Activated CD8-positive, alpha-beta memory T cell treated with anti-CD3 and anti-CD28 coated beads, Interleukin-2, amount 50 U/mL, for 1 hour (primary cell): ENCODE measurements around the gene LAMA2.
"Not testable (repeated sequence)": the region's sequence is repeated elsewhere in the genome, so short reads cannot be mapped to it uniquely, and the experiment has no call there.

Experiments used
- DNase-seq: peaks from one replicate; pipeline ENCODE4 v3.0.0-alpha.2; 2020; ENCODE audit errors: extremely low read depth

The LAMA2 gene

GRCh38 chr6:129073051-129073450, 190.1 kb downstream of the LAMA2 start:
- DNase-seq: no peak

GRCh38 chr6:129073691-129074395, 190.9 kb downstream of the LAMA2 start:
- no peak for DNase-seq

- no peak for DNase-seq
Observed at GRCh38 chr6:129084406-129084805, 201.5 kb downstream of the LAMA2 start.

GRCh38 chr6:129088481-129088880, 205.5 kb downstream of the LAMA2 start:
- DNase-seq: not testable (repeated sequence)

GRCh38 chr6:129089357-129089756, 206.4 kb downstream of the LAMA2 start:
- no peak for DNase-seq

GRCh38 chr6:129094147-129094546, 211.2 kb downstream of the LAMA2 start:
- DNase-seq: no peak

- DNase-seq: no peak
Observed at GRCh38 chr6:129096651-129097290, 213.8 kb downstream of the LAMA2 start.

- DNase-seq: no peak
Observed at GRCh38 chr6:129098061-129098553, 215.2 kb downstream of the LAMA2 start.

GRCh38 chr6:129099696-129100095, 216.8 kb downstream of the LAMA2 start:
- no peak for DNase-seq

- no peak for DNase-seq
Observed at GRCh38 chr6:129100164-129100563, 217.2 kb downstream of the LAMA2 start.

- DNase-seq: no peak
Observed at GRCh38 chr6:129102741-129103140, 219.8 kb downstream of the LAMA2 start.

GRCh38 chr6:129104131-129104530, 221.2 kb downstream of the LAMA2 start:
- DNase-seq: no peak

- no peak for DNase-seq
Observed at GRCh38 chr6:129104560-129104959, 221.6 kb downstream of the LAMA2 start.

GRCh38 chr6:129105035-129105434, 222.1 kb downstream of the LAMA2 start:
- no peak for DNase-seq

- no peak for DNase-seq
Observed at GRCh38 chr6:129105793-129106192, 222.9 kb downstream of the LAMA2 start.

GRCh38 chr6:129108337-129108736, 225.4 kb downstream of the LAMA2 start:
- no peak for DNase-seq

- no peak for DNase-seq
Observed at GRCh38 chr6:129110690-129111343, 227.9 kb downstream of the LAMA2 start.

- DNase-seq: no peak
Observed at GRCh38 chr6:129111346-129111745, 228.4 kb downstream of the LAMA2 start.

GRCh38 chr6:129111853-129112252, 228.9 kb downstream of the LAMA2 start:
- no peak for DNase-seq

- DNase-seq: no peak
Observed at GRCh38 chr6:129112591-129112990, 229.7 kb downstream of the LAMA2 start.

GRCh38 chr6:129113637-129114036, 230.7 kb downstream of the LAMA2 start:
- no peak for DNase-seq

- no peak for DNase-seq
Observed at GRCh38 chr6:129114636-129115391, 231.9 kb downstream of the LAMA2 start.
